ENCODE data around the gene MMP13.

The MMP13 gene

DNA sequence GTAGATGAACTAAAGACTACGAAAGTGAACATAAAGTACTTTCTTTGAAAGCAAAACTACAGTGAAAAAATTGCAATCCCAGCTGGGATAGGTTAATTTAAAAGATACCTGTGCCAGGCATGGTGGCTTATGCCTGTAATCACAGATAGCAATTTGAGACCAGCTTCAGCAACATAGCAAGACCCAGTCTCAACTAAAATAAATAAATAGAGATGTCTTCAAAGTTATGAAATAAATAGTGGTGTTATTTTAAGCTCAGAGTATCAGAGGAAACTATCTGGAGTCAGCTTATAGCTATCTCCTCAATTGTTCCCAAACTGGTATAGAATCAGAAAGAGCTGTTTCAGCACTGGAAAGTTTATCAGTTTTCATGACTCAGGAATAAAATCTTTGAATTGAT lies 17.3 kb upstream of the MMP13 start:
- TF ChIP-seq, protein P1, sequence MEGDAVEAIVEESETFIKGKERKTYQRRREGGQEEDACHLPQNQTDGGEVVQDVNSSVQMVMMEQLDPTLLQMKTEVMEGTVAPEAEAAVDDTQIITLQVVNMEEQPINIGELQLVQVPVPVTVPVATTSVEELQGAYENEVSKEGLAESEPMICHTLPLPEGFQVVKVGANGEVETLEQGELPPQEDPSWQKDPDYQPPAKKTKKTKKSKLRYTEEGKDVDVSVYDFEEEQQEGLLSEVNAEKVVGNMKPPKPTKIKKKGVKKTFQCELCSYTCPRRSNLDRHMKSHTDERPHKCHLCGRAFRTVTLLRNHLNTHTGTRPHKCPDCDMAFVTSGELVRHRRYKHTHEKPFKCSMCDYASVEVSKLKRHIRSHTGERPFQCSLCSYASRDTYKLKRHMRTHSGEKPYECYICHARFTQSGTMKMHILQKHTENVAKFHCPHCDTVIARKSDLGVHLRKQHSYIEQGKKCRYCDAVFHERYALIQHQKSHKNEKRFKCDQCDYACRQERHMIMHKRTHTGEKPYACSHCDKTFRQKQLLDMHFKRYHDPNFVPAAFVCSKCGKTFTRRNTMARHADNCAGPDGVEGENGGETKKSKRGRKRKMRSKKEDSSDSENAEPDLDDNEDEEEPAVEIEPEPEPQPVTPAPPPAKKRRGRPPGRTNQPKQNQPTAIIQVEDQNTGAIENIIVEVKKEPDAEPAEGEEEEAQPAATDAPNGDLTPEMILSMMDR (IDR thresholded peaks at IDR 0.05; ENCODE audit: low read depth, low read length), result no peak
- DNase-seq, result no peak

DNA sequence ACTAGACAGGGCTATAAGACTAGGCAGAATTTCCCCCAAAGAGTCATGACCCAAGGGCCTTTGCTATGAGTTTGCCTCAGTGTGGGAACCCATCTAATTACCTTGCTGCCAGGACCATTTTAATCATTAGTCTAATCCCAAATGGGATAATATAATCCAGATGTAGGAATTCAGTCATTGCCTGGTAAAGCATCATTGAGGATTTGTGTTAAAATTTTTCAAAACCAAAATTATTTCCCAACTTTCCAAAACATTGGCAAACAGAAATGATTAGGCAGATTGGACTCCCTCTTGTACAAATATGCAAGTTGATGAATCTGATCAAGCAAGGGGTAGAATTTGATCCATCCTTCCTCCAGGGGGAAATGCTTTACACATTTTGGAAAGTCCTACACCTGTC lies 16.2 kb upstream of the MMP13 start:
- DNase-seq, result no peak
- TF ChIP-seq, protein P1 (IDR thresholded peaks at IDR 0.05; ENCODE audit: low read depth, low read length), result no peak
- no peak overlapping the region for H3K4me3 ChIP-seq (ENCODE audit: low read depth, low read length)
- H3K36me3 ChIP-seq, result no peaks in the 10 kb centered on the region
- no peak overlapping the region for H3K27ac ChIP-seq
- no peaks in the 10 kb centered on the region for H3K9me3 ChIP-seq (ENCODE audit: severe bottlenecking)
- no peaks in the 10 kb centered on the region for H3K27me3 ChIP-seq (ENCODE audit: insufficient read depth, low read depth, severe bottlenecking)

More for the DNA sequence above, 17.3 kb upstream of the MMP13 start:
- no peaks in the 10 kb centered on the region for H3K9me3 ChIP-seq (ENCODE audit: severe bottlenecking)
- no peak overlapping the region for H3K4me3 ChIP-seq (ENCODE audit: low read depth, low read length)
- no peaks in the 10 kb centered on the region for H3K36me3 ChIP-seq
- no peaks in the 10 kb centered on the region for H3K27me3 ChIP-seq (ENCODE audit: insufficient read depth, low read depth, severe bottlenecking)
- H3K27ac ChIP-seq, result no peak overlapping the region

- no peak for DNase-seq
- Histone ChIP-seq H3K27ac (no peak overlapping the region), H3K27me3 (ENCODE audit: insufficient read depth, low read depth, severe bottlenecking) (no peaks in the 10 kb centered on the region), H3K9me3 (ENCODE audit: severe bottlenecking) (no peaks in the 10 kb centered on the region), H3K4me3 (ENCODE audit: low read depth, low read length) (no peak overlapping the region), H3K36me3 (no peaks in the 10 kb centered on the region)
- TF ChIP-seq, protein P1 (IDR thresholded peaks at IDR 0.05; ENCODE audit: low read depth, low read length), result no peak
These were observed 12.0 kb upstream of the MMP13 start for GRCh38 chr11:102967497-102967896.

DNA sequence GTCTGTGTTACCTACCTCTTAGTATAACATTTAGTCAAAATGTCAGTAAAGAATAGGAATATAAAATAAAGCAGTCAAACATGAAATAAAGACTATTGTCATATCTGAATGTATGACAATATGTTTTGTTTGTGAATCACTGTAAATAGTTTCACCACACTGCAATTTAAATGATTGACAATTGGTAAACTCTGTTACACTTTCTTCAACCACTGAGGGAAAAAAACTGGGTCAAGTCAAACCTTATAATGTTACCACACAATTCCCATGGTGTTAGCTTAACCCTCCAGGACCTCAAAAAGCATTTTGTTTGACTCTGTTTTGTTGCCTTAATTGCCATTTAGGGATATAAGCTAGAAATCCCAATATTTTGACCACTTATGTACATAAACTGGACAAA lies 10.5 kb upstream of the MMP13 start:
- Histone ChIP-seq H3K9me3 (ENCODE audit: severe bottlenecking) (no peaks in the 10 kb centered on the region), H3K27me3 (ENCODE audit: insufficient read depth, low read depth, severe bottlenecking) (no peaks in the 10 kb centered on the region), H3K4me3 (ENCODE audit: low read depth, low read length) (no peak overlapping the region), H3K27ac (no peak overlapping the region), H3K36me3 (no peaks in the 10 kb centered on the region)
- DNase-seq, result no peak
- TF ChIP-seq, protein P1 (IDR thresholded peaks at IDR 0.05; ENCODE audit: low read depth, low read length), result no peak

DNA sequence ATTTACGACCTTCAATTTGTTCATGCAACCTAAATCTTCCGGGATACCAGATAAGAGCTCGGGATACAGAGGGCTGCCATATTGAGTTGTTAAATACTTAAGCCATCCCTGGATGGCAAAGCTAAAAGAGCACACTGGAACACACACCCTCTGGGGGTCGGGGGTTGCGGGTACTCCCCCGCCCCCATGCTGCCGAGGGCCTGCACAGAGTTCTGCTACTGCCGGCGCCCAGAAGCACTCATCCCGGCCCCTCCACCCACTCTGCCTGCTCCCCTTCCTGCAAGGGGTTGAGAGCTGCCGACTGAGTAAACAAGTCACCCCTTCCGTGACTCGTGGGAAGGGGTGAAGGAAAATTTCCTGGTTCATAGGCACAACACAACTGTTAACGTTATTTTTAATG lies 9.3 kb upstream of the MMP13 start:
- no peaks in the 10 kb centered on the region for H3K9me3 ChIP-seq (ENCODE audit: severe bottlenecking)
- DNase-seq, result no peak
- H3K4me3 ChIP-seq (ENCODE audit: low read depth, low read length), result no peak overlapping the region
- TF ChIP-seq, protein P1 (IDR thresholded peaks at IDR 0.05; ENCODE audit: low read depth, low read length), result no peak
- H3K36me3 ChIP-seq, result no peaks in the 10 kb centered on the region
- H3K27me3 ChIP-seq (ENCODE audit: insufficient read depth, low read depth, severe bottlenecking), result no peaks in the 10 kb centered on the region
- no peak overlapping the region for H3K27ac ChIP-seq

DNA sequence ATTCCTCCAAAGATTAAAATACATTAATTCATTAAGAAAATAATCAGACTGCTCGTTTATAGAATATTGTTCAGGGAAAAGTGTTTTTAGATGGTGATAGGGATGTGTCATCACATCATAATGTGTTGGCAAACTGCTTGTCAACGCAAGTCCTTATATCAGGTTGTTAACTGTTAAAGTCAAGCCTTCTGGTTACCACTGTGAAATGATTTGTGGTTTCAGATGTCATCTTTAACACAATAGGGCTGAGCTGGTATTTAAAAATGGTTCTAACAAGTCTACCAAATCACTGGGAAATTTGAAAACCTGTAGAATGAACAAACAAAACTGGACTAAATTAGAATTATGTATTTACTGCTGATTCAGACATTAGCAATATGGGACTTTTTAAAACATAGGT lies 2.4 kb upstream of the MMP13 start:
- Histone ChIP-seq H3K36me3 (no peaks in the 10 kb centered on the region), H3K27me3 (ENCODE audit: insufficient read depth, low read depth, severe bottlenecking) (no peaks in the 10 kb centered on the region), H3K27ac (no peak overlapping the region), H3K4me3 (ENCODE audit: low read depth, low read length) (no peak overlapping the region), H3K9me3 (ENCODE audit: severe bottlenecking) (no peaks in the 10 kb centered on the region)
- TF ChIP-seq, protein P1 (IDR thresholded peaks at IDR 0.05; ENCODE audit: low read depth, low read length), result no peak
- DNase-seq, result no peak

Measured in WERI-Rb-1 (cell line).